Parathyroid adenoma (tissue), 2 donors: Measurements from ENCODE around the gene SLC6A12.

ENCODE experiments used
- H2AFZ ChIP-seq: fragments of 300-600 bp; sonication (generic); one replicate; pipeline ENCODE4 v1.7.0; 2017; ENCODE audit warnings: antibody characterized with exemption, mild to moderate bottlenecking
- H3K27ac ChIP-seq: fragments of 300-600 bp; sonication (generic); one replicate; pipeline ENCODE4 v1.7.0; 2017
- H3K27me3 ChIP-seq: fragments of 300-600 bp; sonication (generic); one replicate; pipeline ENCODE4 v1.7.0; 2017; ENCODE audit warnings: low read length; ENCODE audit not compliant: control insufficient read depth, insufficient read depth
- H3K36me3 ChIP-seq: fragments of 300-600 bp; sonication (generic); one replicate; pipeline ENCODE4 v1.7.0; 2017; ENCODE audit warnings: low read length; ENCODE audit not compliant: control insufficient read depth, insufficient read depth
- H3K4me1 ChIP-seq: fragments of 300-600 bp; sonication (generic); one replicate; pipeline ENCODE4 v1.7.0; 2017; ENCODE audit warnings: control low read depth
- H3K4me2 ChIP-seq: fragments of 300-600 bp; sonication (generic); one replicate; pipeline ENCODE4 v1.7.0; 2017; ENCODE audit warnings: low read length
- H3K4me3 ChIP-seq: fragments of 300-600 bp; sonication (generic); one replicate; pipeline ENCODE4 v1.7.0; 2017; ENCODE audit warnings: low read depth, low read length
- H3K79me2 ChIP-seq: fragments of 300-600 bp; sonication (generic); one replicate; pipeline ENCODE4 v1.7.0; 2017; ENCODE audit warnings: control low read depth
- H3K9ac ChIP-seq: fragments of 300-600 bp; sonication (generic); one replicate; pipeline ENCODE4 v1.7.0; 2017; ENCODE audit warnings: mild to moderate bottlenecking
- H3K9me3 ChIP-seq: fragments of 300-600 bp; sonication (generic); one replicate; pipeline ENCODE4 v1.7.0; 2017; ENCODE audit warnings: low read length; ENCODE audit not compliant: control insufficient read depth
- CTCF ChIP-seq: fragments of 300-600 bp; sonication (generic); IDR thresholded peaks from one replicate; pipeline ENCODE4 v1.7.0; 2017; ENCODE audit warnings: antibody characterized with exemption, mild to moderate bottlenecking
- donor health status: primary hyperparathyroidism.

SLC6A12 gene

GRCh38 chr12:215116-215515 is 1.2 kb upstream of the SLC6A12 start:
- H3K27me3 ChIP-seq: no peaks in the 10 kb centered on the region
- H3K4me1 ChIP-seq: peaks cover 26% of the 10 kb centered on the region
- H3K9ac ChIP-seq: no peak overlapping the region
- no peak overlapping the region for H3K4me3 ChIP-seq
- H3K36me3 ChIP-seq: no peaks in the 10 kb centered on the region
- no peak overlapping the region for H2AFZ ChIP-seq
- no peak overlapping the region for H3K4me2 ChIP-seq
- H3K27ac ChIP-seq: no peak overlapping the region
- H3K9me3 ChIP-seq: no peaks in the 10 kb centered on the region
- H3K79me2 ChIP-seq: no peaks in the 10 kb centered on the region
- no peak for TF ChIP-seq CTCF

GRCh38 chr12:213527-213932 is 427 bp downstream of the SLC6A12 start:
- no peak overlapping the region for H3K27ac ChIP-seq

GRCh38 chr12:212715-213526 is 1.0 kb downstream of the SLC6A12 start:
- no peak overlapping the region for H3K4me2 ChIP-seq
- TF ChIP-seq CTCF: no peak
- H3K9ac ChIP-seq: no peak overlapping the region
- H3K79me2 ChIP-seq: no peaks in the 10 kb centered on the region
- H3K9me3 ChIP-seq: no peaks in the 10 kb centered on the region
- no peaks in the 10 kb centered on the region for H3K36me3 ChIP-seq
- H3K27me3 ChIP-seq: no peaks in the 10 kb centered on the region
- H3K4me3 ChIP-seq: no peak overlapping the region
- peaks cover 26% of the 10 kb centered on the region for H3K4me1 ChIP-seq
- H2AFZ ChIP-seq: peak overlapping the region; percentile 61
- H3K27ac ChIP-seq: no peak overlapping the region

More at GRCh38 chr12:213527-213932, 427 bp downstream of the SLC6A12 start:
- Histone ChIP-seq H3K79me2 (no peaks in the 10 kb centered on the region), H3K27me3 (no peaks in the 10 kb centered on the region), H3K9ac (no peak overlapping the region), H3K9me3 (no peaks in the 10 kb centered on the region), H2AFZ (peak overlapping the region; percentile 61), H3K36me3 (no peaks in the 10 kb centered on the region), H3K4me1 (peaks cover 26% of the 10 kb centered on the region), H3K4me3 (no peak overlapping the region), H3K4me2 (no peak overlapping the region)
- TF ChIP-seq CTCF: no peak

GRCh38 chr12:212415-212714 is 1.6 kb downstream of the SLC6A12 start:
- no peaks in the 10 kb centered on the region for H3K27me3 ChIP-seq
- no peaks in the 10 kb centered on the region for H3K36me3 ChIP-seq
- no peak overlapping the region for H3K9ac ChIP-seq
- H3K4me3 ChIP-seq: no peak overlapping the region
- H3K9me3 ChIP-seq: no peaks in the 10 kb centered on the region
- no peak for TF ChIP-seq CTCF
- H3K4me2 ChIP-seq: no peak overlapping the region
- H3K79me2 ChIP-seq: no peaks in the 10 kb centered on the region
- peaks cover 26% of the 10 kb centered on the region for H3K4me1 ChIP-seq
- H3K27ac ChIP-seq: no peak overlapping the region
- no peak overlapping the region for H2AFZ ChIP-seq
